ENCODE data around the gene CDH4. TPM values are rescaled to one million over a fixed set of nuclear protein-coding genes. Genes with fewer than 3 reads are reported as not detected.
"Not testable (repeated sequence)": the region's sequence is repeated elsewhere in the genome, so short reads cannot be mapped to it uniquely, and the experiment has no call there.

CDH4 gene
- total RNA-seq, 2 experiments from 2014 or later, result 0.06 to 0.08 TPM

DNA sequence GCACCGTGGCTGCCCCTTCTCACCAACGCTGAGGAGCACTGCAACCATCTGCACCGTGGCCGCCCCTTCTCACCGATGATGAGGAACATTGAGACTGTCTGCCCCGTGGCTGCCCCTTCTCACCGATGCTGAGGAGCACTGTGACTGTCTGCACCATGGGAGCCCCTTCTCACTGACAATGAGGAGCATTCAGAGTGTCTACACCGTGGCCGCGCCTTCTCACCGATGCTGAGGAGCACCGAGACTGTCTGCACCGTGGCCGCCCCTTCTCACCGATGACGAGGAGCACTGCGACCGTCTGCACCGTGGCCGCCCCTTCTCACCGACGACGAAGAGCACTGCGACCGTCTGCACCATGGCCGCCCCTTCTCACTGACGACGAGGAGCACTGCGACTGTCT, 693.4 kb downstream of the CDH4 start:
- H3K36me3 Mint-ChIP-seq, H3K27ac Mint-ChIP-seq, H3K4me1 Mint-ChIP-seq, H3K27me3 Mint-ChIP-seq, DNase-seq, H3K4me3 Mint-ChIP-seq, H3K9me3 Mint-ChIP-seq: not testable (repeated sequence)

DNA sequence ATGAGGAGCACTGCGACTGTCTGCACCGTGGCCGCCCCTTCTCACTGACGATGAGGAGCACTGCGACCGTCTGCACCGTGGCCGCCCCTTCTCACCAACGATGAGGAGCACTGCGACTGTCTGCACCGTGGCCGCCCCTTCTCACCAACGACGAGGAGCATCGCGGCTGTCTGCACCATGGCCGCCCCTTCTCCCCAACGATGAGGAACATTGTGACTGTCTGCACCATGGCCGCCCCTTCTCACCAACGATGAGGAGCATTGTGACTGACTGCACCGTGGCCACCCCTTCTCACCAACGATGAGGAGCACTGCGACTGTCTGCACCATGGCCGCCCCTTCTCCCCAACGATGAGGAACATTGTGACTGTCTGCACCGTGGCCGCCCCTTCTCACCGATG, 696.0 kb downstream of the CDH4 start:
- H3K36me3 Mint-ChIP-seq, H3K4me3 Mint-ChIP-seq, H3K9me3 Mint-ChIP-seq: not testable (repeated sequence)

GRCh38 chr20:61948586-61949362, 696.7 kb downstream of the CDH4 start:
- peaks cover 8% of the 10 kb centered on the region for H3K27me3 Mint-ChIP-seq
- H3K4me3 Mint-ChIP-seq, result no peak overlapping the region
- no peak overlapping the region for H3K27ac Mint-ChIP-seq
- no peaks in the 10 kb centered on the region for H3K36me3 Mint-ChIP-seq
- H3K9me3 Mint-ChIP-seq, result no peaks in the 10 kb centered on the region
- H3K4me1 Mint-ChIP-seq, result no peaks in the 10 kb centered on the region
- DNase-seq, result no peak

More for the DNA sequence above, 696.0 kb downstream of the CDH4 start:
- H3K4me1 Mint-ChIP-seq, H3K27me3 Mint-ChIP-seq, DNase-seq, H3K27ac Mint-ChIP-seq: not testable (repeated sequence)

GRCh38 chr20:61949363-61949713, 697.3 kb downstream of the CDH4 start:
- H3K27ac Mint-ChIP-seq, result no peak overlapping the region
- no peak for DNase-seq
- H3K4me1 Mint-ChIP-seq, result no peaks in the 10 kb centered on the region
- H3K4me3 Mint-ChIP-seq, result no peak overlapping the region
- no peaks in the 10 kb centered on the region for H3K36me3 Mint-ChIP-seq
- H3K27me3 Mint-ChIP-seq, result peaks cover 9% of the 10 kb centered on the region
- H3K9me3 Mint-ChIP-seq, result no peaks in the 10 kb centered on the region

DNA sequence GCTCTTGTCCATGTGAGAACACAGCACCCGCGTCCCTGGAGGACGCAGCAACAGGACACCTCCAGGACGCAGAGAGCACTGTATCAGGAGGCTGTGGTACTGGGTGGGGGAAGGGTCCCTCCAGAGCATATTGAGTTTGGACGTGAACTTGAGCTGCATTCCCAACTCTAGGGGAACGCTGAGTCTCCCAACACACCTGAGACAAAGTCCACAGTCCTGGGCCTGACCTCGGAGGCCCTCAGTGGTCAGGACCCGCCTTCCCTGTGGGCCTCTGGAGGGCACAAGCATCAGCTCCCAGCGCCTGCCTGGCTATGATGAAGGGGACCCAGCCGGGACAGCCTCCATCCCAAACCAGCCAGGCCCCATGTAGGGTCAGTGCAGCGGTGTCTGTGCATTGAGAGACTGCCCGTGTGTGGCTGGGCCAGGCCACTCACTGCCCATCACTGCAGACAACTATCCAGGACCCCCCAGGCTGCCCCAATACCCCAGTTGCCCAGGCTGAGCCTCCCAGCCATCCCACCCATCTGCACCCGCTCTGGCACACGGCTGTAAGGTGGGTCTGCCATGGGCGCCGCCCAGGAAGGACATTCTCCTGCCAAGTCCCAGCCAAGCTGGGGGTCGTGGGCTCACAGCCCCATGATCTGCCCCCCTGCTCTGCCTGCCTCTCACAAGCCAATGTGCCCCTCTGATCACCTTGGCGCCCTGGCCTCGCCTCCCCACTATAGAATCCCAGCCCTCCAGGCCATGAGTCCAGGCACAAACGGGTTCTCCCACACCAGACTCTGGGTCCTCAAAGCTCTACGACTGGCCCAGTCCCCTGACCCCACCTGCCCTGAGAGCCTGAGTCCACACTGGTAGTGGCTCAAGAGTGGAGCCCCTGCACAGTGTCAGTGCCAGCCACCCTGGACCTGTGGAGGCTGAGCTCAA, 697.9 kb downstream of the CDH4 start:
- Mint-ChIP-seq H3K4me1 (no peaks in the 10 kb centered on the region), H3K27me3 (peaks cover 12% of the 10 kb centered on the region), H3K4me3 (no peak overlapping the region), H3K9me3 (no peaks in the 10 kb centered on the region), H3K36me3 (no peaks in the 10 kb centered on the region), H3K27ac (no peak overlapping the region)
- DNase-seq, result no peak

GRCh38 chr20:61950641-61951071, 698.6 kb downstream of the CDH4 start:
- H3K9me3 Mint-ChIP-seq, result no peaks in the 10 kb centered on the region
- no peak for DNase-seq

GRCh38 chr20:61951695-61952533, 699.9 kb downstream of the CDH4 start:
- DNase-seq, result no peak
- H3K4me3 Mint-ChIP-seq, result no peak overlapping the region
- no peak overlapping the region for H3K27ac Mint-ChIP-seq
- H3K36me3 Mint-ChIP-seq, result no peaks in the 10 kb centered on the region
- H3K27me3 Mint-ChIP-seq, result peaks cover 16% of the 10 kb centered on the region
- no peaks in the 10 kb centered on the region for H3K9me3 Mint-ChIP-seq
- no peaks in the 10 kb centered on the region for H3K4me1 Mint-ChIP-seq

More at GRCh38 chr20:61950641-61951071, 698.6 kb downstream of the CDH4 start:
- H3K4me1 Mint-ChIP-seq, result no peaks in the 10 kb centered on the region
- H3K27me3 Mint-ChIP-seq, result peaks cover 12% of the 10 kb centered on the region
- no peak overlapping the region for H3K4me3 Mint-ChIP-seq
- no peak overlapping the region for H3K27ac Mint-ChIP-seq
- H3K36me3 Mint-ChIP-seq, result no peaks in the 10 kb centered on the region

- no peaks in the 10 kb centered on the region for H3K36me3 Mint-ChIP-seq
- no peak for DNase-seq
- H3K27ac Mint-ChIP-seq, result no peak overlapping the region
- peaks cover 16% of the 10 kb centered on the region for H3K27me3 Mint-ChIP-seq
- no peaks in the 10 kb centered on the region for H3K9me3 Mint-ChIP-seq
- no peaks in the 10 kb centered on the region for H3K4me1 Mint-ChIP-seq
- H3K4me3 Mint-ChIP-seq, result no peak overlapping the region
Observed at GRCh38 chr20:61953037-61954021, 701.3 kb downstream of the CDH4 start.

- no peaks in the 10 kb centered on the region for H3K4me1 Mint-ChIP-seq
- H3K36me3 Mint-ChIP-seq, result no peaks in the 10 kb centered on the region
Observed at GRCh38 chr20:61954276-61955021, 702.4 kb downstream of the CDH4 start.

GRCh38 chr20:61955668-61956395, 703.8 kb downstream of the CDH4 start:
- Mint-ChIP-seq H3K4me3 (no peak overlapping the region), H3K9me3 (no peaks in the 10 kb centered on the region), H3K4me1 (no peaks in the 10 kb centered on the region), H3K27ac (no peak overlapping the region), H3K27me3 (peaks cover 16% of the 10 kb centered on the region), H3K36me3 (no peaks in the 10 kb centered on the region)
- no peak for DNase-seq

More at GRCh38 chr20:61954276-61955021, 702.4 kb downstream of the CDH4 start:
- H3K9me3 Mint-ChIP-seq, result no peaks in the 10 kb centered on the region
- no peak overlapping the region for H3K4me3 Mint-ChIP-seq
- no peak overlapping the region for H3K27ac Mint-ChIP-seq
- DNase-seq, result no peak
- peaks cover 16% of the 10 kb centered on the region for H3K27me3 Mint-ChIP-seq

GRCh38 chr20:61956396-61957342, 704.6 kb downstream of the CDH4 start:
- Mint-ChIP-seq H3K27me3 (peaks cover 16% of the 10 kb centered on the region), H3K4me1 (no peaks in the 10 kb centered on the region), H3K4me3 (no peak overlapping the region), H3K36me3 (no peaks in the 10 kb centered on the region), H3K27ac (no peak overlapping the region), H3K9me3 (no peaks in the 10 kb centered on the region)
- DNase-seq, result no peak

Measured in activated naive CD8-positive, alpha-beta T cell treated with anti-CD3 and anti-CD28 coated beads for 36 hours (primary cell).